CD4-positive, alpha-beta T cell treated with Interleukin-17A for 4 hours (primary cell): ENCODE measurements around the gene EEIG2.
"Not testable (repeated sequence)": the region's sequence is repeated elsewhere in the genome, so short reads cannot be mapped to it uniquely, and the experiment has no call there.

Experiments
- DNase-seq: peaks from one replicate; pipeline ENCODE4 v3.0.0-alpha.2; 2020; ENCODE audit warnings: mixed read lengths

EEIG2 gene

GRCh38 chr1:108559215-108560186 lies at the start of gene EEIG2:
TSS of gene EEIG2 (plus strand) at chr1:108560100. CDS start at chr1:108560429, 329 bp downstream.
- DNase-seq = peak; percentile 94

GRCh38 chr1:108511764-108512163 lies 48.1 kb upstream of the EEIG2 start:
- DNase-seq = no peak

- peak; percentile 7 for DNase-seq
Measured at GRCh38 chr1:108512239-108513043, 47.5 kb upstream of the EEIG2 start.

GRCh38 chr1:108513044-108513415 lies 46.9 kb upstream of the EEIG2 start:
- DNase-seq = no peak

GRCh38 chr1:108513914-108514313 lies 46.0 kb upstream of the EEIG2 start:
- not testable (repeated sequence) for DNase-seq

- DNase-seq = not testable (repeated sequence)
Measured at GRCh38 chr1:108517301-108517897, 42.5 kb upstream of the EEIG2 start.

GRCh38 chr1:108521990-108522393 lies 37.9 kb upstream of the EEIG2 start:
- no peak for DNase-seq

- DNase-seq = no peak
Measured at GRCh38 chr1:108523829-108524228, 36.1 kb upstream of the EEIG2 start.

GRCh38 chr1:108524676-108525075 lies 35.2 kb upstream of the EEIG2 start:
- DNase-seq = no peak

- DNase-seq = no peak
Measured at GRCh38 chr1:108527135-108527534, 32.8 kb upstream of the EEIG2 start.

- no peak for DNase-seq
Measured at GRCh38 chr1:108527837-108528236, 32.1 kb upstream of the EEIG2 start.

GRCh38 chr1:108531444-108531843 lies 28.5 kb upstream of the EEIG2 start:
- DNase-seq = no peak

- DNase-seq = no peak
Measured at GRCh38 chr1:108532730-108533129, 27.2 kb upstream of the EEIG2 start.

GRCh38 chr1:108533351-108534083 lies 26.4 kb upstream of the EEIG2 start:
- no peak for DNase-seq

GRCh38 chr1:108534759-108535158 lies 25.1 kb upstream of the EEIG2 start:
- DNase-seq = no peak

- DNase-seq = not testable (repeated sequence)
Measured at GRCh38 chr1:108535315-108535897, 24.5 kb upstream of the EEIG2 start.

GRCh38 chr1:108536021-108536420 lies 23.9 kb upstream of the EEIG2 start:
- DNase-seq = not testable (repeated sequence)

GRCh38 chr1:108536791-108537190 lies 23.1 kb upstream of the EEIG2 start:
- DNase-seq = not testable (repeated sequence)

GRCh38 chr1:108537976-108538375 lies 21.9 kb upstream of the EEIG2 start:
- DNase-seq = no peak

GRCh38 chr1:108540977-108541376 lies 18.9 kb upstream of the EEIG2 start:
- no peak for DNase-seq

- DNase-seq = no peak
Measured at GRCh38 chr1:108541861-108542260, 18.0 kb upstream of the EEIG2 start.

- DNase-seq = not testable (repeated sequence)
Measured at GRCh38 chr1:108547493-108547892, 12.4 kb upstream of the EEIG2 start.
